Stimulated activated CD4-positive, alpha-beta T cell treated with anti-CD3 and anti-CD28 coated beads, Interleukin-12 subunit alpha, Interleukin-12 subunit beta, amount 100 ng/mL, for 4 hours (primary cell): ENCODE data around the gene SLC7A8.

ENCODE experiments used
- DNase-seq: peaks from one replicate; pipeline ENCODE4 v3.0.0-alpha.2; 2020

The SLC7A8 gene

GRCh38 chr14:23154964-23155587 lies 28.4 kb downstream of the SLC7A8 start:
- DNase-seq = no peak

- DNase-seq = no peak
Observed at GRCh38 chr14:23153851-23154796, 29.3 kb downstream of the SLC7A8 start.

GRCh38 chr14:23151342-23151741 lies 32.1 kb downstream of the SLC7A8 start:
- DNase-seq = no peak

- DNase-seq = no peak
Observed at GRCh38 chr14:23149745-23150144, 33.7 kb downstream of the SLC7A8 start.

- no peak for DNase-seq
Observed at GRCh38 chr14:23148591-23149249, 34.7 kb downstream of the SLC7A8 start.

- DNase-seq = no peak
Observed at GRCh38 chr14:23147676-23148075, 35.8 kb downstream of the SLC7A8 start.

- no peak for DNase-seq
Observed at GRCh38 chr14:23146980-23147379, 36.5 kb downstream of the SLC7A8 start.

GRCh38 chr14:23146351-23146910 lies 37.0 kb downstream of the SLC7A8 start:
- DNase-seq = no peak

- DNase-seq = no peak
Observed at GRCh38 chr14:23145794-23146350, 37.6 kb downstream of the SLC7A8 start.

- DNase-seq = no peak
Observed at GRCh38 chr14:23143911-23144310, 39.5 kb downstream of the SLC7A8 start.

- no peak for DNase-seq
Observed at GRCh38 chr14:23142826-23143225, 40.6 kb downstream of the SLC7A8 start.

GRCh38 chr14:23141706-23142444 lies 41.6 kb downstream of the SLC7A8 start:
- DNase-seq = no peak

- DNase-seq = no peak
Observed at GRCh38 chr14:23140371-23140770, 43.1 kb downstream of the SLC7A8 start.

GRCh38 chr14:23139874-23140273 lies 43.6 kb downstream of the SLC7A8 start:
- no peak for DNase-seq

- DNase-seq = no peak
Observed at GRCh38 chr14:23137813-23138535, 45.5 kb downstream of the SLC7A8 start.

GRCh38 chr14:23137192-23137812 lies 46.2 kb downstream of the SLC7A8 start:
- DNase-seq = no peak

- DNase-seq = no peak
Observed at GRCh38 chr14:23136566-23137133, 46.8 kb downstream of the SLC7A8 start.

GRCh38 chr14:23132970-23133369 lies 50.5 kb downstream of the SLC7A8 start:
- no peak for DNase-seq

GRCh38 chr14:23131482-23131881 lies 52.0 kb downstream of the SLC7A8 start:
- no peak for DNase-seq

- DNase-seq = no peak
Observed at GRCh38 chr14:23130871-23131270, 52.6 kb downstream of the SLC7A8 start.
